MCF 10A (cell line): ENCODE measurements around the gene PTGR3. TPM values are rescaled to one million over a fixed set of nuclear protein-coding genes. Genes with fewer than 3 reads are reported as not detected.

ENCODE experiments used
- BruUV-seq: library from RNA; stranded (reverse); fragments of 400-500 nt; replicated peaks from 2 replicates; lab custom pipeline; 2021; lab: Mats Ljungman, UMichigan
- CTCF ChIA-PET: fragments of 300-600 bp; sonication (Branson Sonifier 250); formaldehyde crosslinking; extraction: SDS; loops from one replicate; lab custom pipeline; 2021; ENCODE audit warnings: antibody characterized with exemption, inconsistent platforms; lab: Yijun Ruan, JAX
- POLR2A ChIA-PET: fragments of 300-600, 350-650 bp; sonication (Branson Sonifier 250); formaldehyde crosslinking; extraction: SDS; loops from one replicate; lab custom pipeline; 2020; ENCODE audit warnings: antibody characterized with exemption, inconsistent platforms; lab: Yijun Ruan, JAX
- DNase-seq: peaks from one replicate; pipeline ENCODE4 v3.0.0-alpha.2; 2018; ENCODE audit not compliant: unreplicated experiment
- H3K27ac Mint-ChIP-seq: one replicate; pipeline ENCODE4 v1.8.0; 2022; ENCODE audit warnings: mild to moderate bottlenecking, low read depth, mixed read lengths; ENCODE audit not compliant: unreplicated experiment
- H3K27me3 Mint-ChIP-seq: one replicate; pipeline ENCODE4 v1.8.0; 2022; ENCODE audit warnings: mixed read lengths; ENCODE audit not compliant: insufficient read depth, unreplicated experiment
- H3K36me3 Mint-ChIP-seq: one replicate; pipeline ENCODE4 v1.8.0; 2022; ENCODE audit warnings: mild to moderate bottlenecking, moderate library complexity, mixed read lengths; ENCODE audit not compliant: insufficient read depth, unreplicated experiment
- H3K4me1 Mint-ChIP-seq: one replicate; pipeline ENCODE4 v1.8.0; 2022; ENCODE audit warnings: mixed read lengths; ENCODE audit not compliant: insufficient read depth, unreplicated experiment
- H3K4me3 Mint-ChIP-seq: one replicate; pipeline ENCODE4 v1.8.0; 2022; ENCODE audit warnings: mild to moderate bottlenecking, moderate library complexity, mixed read lengths; ENCODE audit not compliant: unreplicated experiment
- H3K9me3 Mint-ChIP-seq: one replicate; pipeline ENCODE4 v1.8.0; 2022; ENCODE audit warnings: mixed read lengths; ENCODE audit not compliant: unreplicated experiment
- CTCF ChIP-seq: fragments of 200-600 bp; IDR thresholded peaks from one replicate; pipeline ENCODE4 v1.8.0; 2022; ENCODE audit warnings: antibody characterized with exemption, mild to moderate bottlenecking; ENCODE audit not compliant: unreplicated experiment
- intact Hi-C: fragments of 100-400 bp; cut with micrococcal nuclease; formaldehyde crosslinking; loops from 2 replicates; pipeline ENCODE4 v1.14.1; 2022
- total RNA-seq: library from RNA; stranded (reverse); gene quantifications from 2 replicates; pipeline ENCODE4 v1.2.3, GENCODE V29; 2022

The PTGR3 gene
- total RNA-seq, 1 experiment from 2014 or later, result 20.6 TPM

- no peak for DNase-seq
- Mint-ChIP-seq H3K27me3 (no peaks in the 10 kb centered on the region), H3K36me3 (peaks cover 25% of the 10 kb centered on the region), H3K9me3 (no peaks in the 10 kb centered on the region), H3K4me3 (no peak overlapping the region), H3K27ac (no peak overlapping the region), H3K4me1 (peaks cover 25% of the 10 kb centered on the region)
- intact Hi-C loops, result no loop called here
- CTCF ChIA-PET, result interaction anchor here (0.7 kb wide), 1 partner anchor 515 kb away, joined by 3 read pairs; no protein-coding TSS in a partner anchor
- no TSS peak for BruUV-seq
- TF ChIP-seq CTCF, result no peak
- POLR2A ChIA-PET, result no interaction called here
Observed at GRCh38 chr18:75204269-75204731, 4.6 kb downstream of the PTGR3 start.

- CTCF ChIA-PET, result interaction anchor here (0.7 kb wide), 1 partner anchor 516 kb away, joined by 3 read pairs; no protein-coding TSS in a partner anchor
- peaks cover 27% of the 10 kb centered on the region for H3K36me3 Mint-ChIP-seq
- intact Hi-C loops, result no loop called here
- H3K27ac Mint-ChIP-seq, result no peak overlapping the region
- H3K4me1 Mint-ChIP-seq, result peaks cover 25% of the 10 kb centered on the region
- no peaks in the 10 kb centered on the region for H3K27me3 Mint-ChIP-seq
- POLR2A ChIA-PET, result no interaction called here
- no peak overlapping the region for H3K4me3 Mint-ChIP-seq
- H3K9me3 Mint-ChIP-seq, result no peaks in the 10 kb centered on the region
- DNase-seq, result no peak
- TF ChIP-seq CTCF, result no peak
- BruUV-seq, result no TSS peak
Observed at GRCh38 chr18:75203416-75204268, 5.3 kb downstream of the PTGR3 start.

GRCh38 chr18:75202696-75203365 is 6.1 kb downstream of the PTGR3 start:
- no peak overlapping the region for H3K4me3 Mint-ChIP-seq

More at GRCh38 chr18:75202696-75203365, 6.1 kb downstream of the PTGR3 start:
- BruUV-seq, result no TSS peak
- no peak for DNase-seq
- peaks cover 25% of the 10 kb centered on the region for H3K4me1 Mint-ChIP-seq
- no peak for TF ChIP-seq CTCF
- no peaks in the 10 kb centered on the region for H3K27me3 Mint-ChIP-seq
- ChIA-PET POLR2A (no interaction called here), CTCF (no interaction called here)
- H3K27ac Mint-ChIP-seq, result no peak overlapping the region
- peaks cover 27% of the 10 kb centered on the region for H3K36me3 Mint-ChIP-seq
- no peaks in the 10 kb centered on the region for H3K9me3 Mint-ChIP-seq
- intact Hi-C loops, result no loop called here
